IPS-18a (cell line): ENCODE measurements around the gene KCNA2.

Experiments
- H3K27ac ChIP-seq: one replicate; pipeline ENCODE4 v1.5.1; 2013; ENCODE audit warnings: low read length
- H3K27me3 ChIP-seq: one replicate; pipeline ENCODE4 v1.6.1; 2013; ENCODE audit warnings: mild to moderate bottlenecking, low read length; ENCODE audit not compliant: control insufficient read depth, insufficient read depth
- H3K36me3 ChIP-seq: one replicate; pipeline ENCODE4 v1.6.1; 2013; ENCODE audit warnings: low read depth, low read length; ENCODE audit not compliant: control insufficient read depth
- H3K4me1 ChIP-seq: one replicate; pipeline ENCODE4 v1.6.1; 2013; ENCODE audit warnings: low read depth, low read length; ENCODE audit not compliant: control insufficient read depth
- H3K4me3 ChIP-seq: one replicate; pipeline ENCODE4 v1.5.1; 2013; ENCODE audit warnings: low read length
- H3K9ac ChIP-seq: one replicate; pipeline ENCODE4 v1.6.1; 2013; ENCODE audit warnings: mild to moderate bottlenecking, low read length, moderate library complexity
- H3K9me3 ChIP-seq: one replicate; pipeline ENCODE4 v1.6.1; 2013; ENCODE audit warnings: low read depth, low read length; ENCODE audit not compliant: control insufficient read depth

The KCNA2 gene

GRCh38 chr1:110620686-110621085, 14.5 kb upstream of the KCNA2 start:
- Histone ChIP-seq H3K4me1 (peaks cover 4% of the 10 kb centered on the region), H3K27me3 (peaks cover 26% of the 10 kb centered on the region), H3K9me3 (no peaks in the 10 kb centered on the region), H3K9ac (no peak overlapping the region), H3K36me3 (no peaks in the 10 kb centered on the region), H3K27ac (no peak overlapping the region), H3K4me3 (no peak overlapping the region)

GRCh38 chr1:110620250-110620615, 14.1 kb upstream of the KCNA2 start:
- Histone ChIP-seq H3K36me3 (no peaks in the 10 kb centered on the region), H3K4me1 (peaks cover 4% of the 10 kb centered on the region), H3K27ac (no peak overlapping the region), H3K9ac (no peak overlapping the region), H3K4me3 (no peak overlapping the region), H3K9me3 (no peaks in the 10 kb centered on the region), H3K27me3 (peaks cover 30% of the 10 kb centered on the region)

GRCh38 chr1:110619412-110620249, 13.5 kb upstream of the KCNA2 start:
- peaks cover 34% of the 10 kb centered on the region for H3K27me3 ChIP-seq
- H3K4me3 ChIP-seq, result peak overlapping the region; percentile 50
- no peak overlapping the region for H3K27ac ChIP-seq
- no peaks in the 10 kb centered on the region for H3K9me3 ChIP-seq
- H3K36me3 ChIP-seq, result no peaks in the 10 kb centered on the region
- H3K4me1 ChIP-seq, result peaks cover 4% of the 10 kb centered on the region
- H3K9ac ChIP-seq, result no peak overlapping the region

GRCh38 chr1:110618668-110619067, 12.5 kb upstream of the KCNA2 start:
- Histone ChIP-seq H3K4me1 (peaks cover 4% of the 10 kb centered on the region), H3K36me3 (no peaks in the 10 kb centered on the region), H3K9ac (no peak overlapping the region), H3K4me3 (no peak overlapping the region), H3K9me3 (no peaks in the 10 kb centered on the region), H3K27me3 (peaks cover 34% of the 10 kb centered on the region), H3K27ac (no peak overlapping the region)

- no peak overlapping the region for H3K27ac ChIP-seq
- H3K27me3 ChIP-seq, result peaks cover 34% of the 10 kb centered on the region
- no peaks in the 10 kb centered on the region for H3K36me3 ChIP-seq
- no peak overlapping the region for H3K4me3 ChIP-seq
- H3K4me1 ChIP-seq, result peaks cover 4% of the 10 kb centered on the region
- H3K9ac ChIP-seq, result no peak overlapping the region
- H3K9me3 ChIP-seq, result no peaks in the 10 kb centered on the region
These were observed 11.4 kb upstream of the KCNA2 start for GRCh38 chr1:110617589-110617988.

GRCh38 chr1:110617116-110617515, 11.0 kb upstream of the KCNA2 start:
- no peak overlapping the region for H3K9ac ChIP-seq
- no peak overlapping the region for H3K4me3 ChIP-seq
- no peak overlapping the region for H3K27ac ChIP-seq
- no peaks in the 10 kb centered on the region for H3K36me3 ChIP-seq
- H3K9me3 ChIP-seq, result no peaks in the 10 kb centered on the region
- H3K27me3 ChIP-seq, result peaks cover 30% of the 10 kb centered on the region
- peaks cover 4% of the 10 kb centered on the region for H3K4me1 ChIP-seq

- peaks cover 4% of the 10 kb centered on the region for H3K4me1 ChIP-seq
- H3K36me3 ChIP-seq, result no peaks in the 10 kb centered on the region
- no peaks in the 10 kb centered on the region for H3K9me3 ChIP-seq
- no peak overlapping the region for H3K9ac ChIP-seq
- peaks cover 28% of the 10 kb centered on the region for H3K27me3 ChIP-seq
- H3K27ac ChIP-seq, result no peak overlapping the region
- no peak overlapping the region for H3K4me3 ChIP-seq
These were observed 10.4 kb upstream of the KCNA2 start for GRCh38 chr1:110616587-110616986.

- no peaks in the 10 kb centered on the region for H3K9me3 ChIP-seq
- H3K4me3 ChIP-seq, result no peak overlapping the region
- peaks cover 4% of the 10 kb centered on the region for H3K4me1 ChIP-seq
- H3K27ac ChIP-seq, result no peak overlapping the region
- H3K36me3 ChIP-seq, result no peaks in the 10 kb centered on the region
- peaks cover 24% of the 10 kb centered on the region for H3K27me3 ChIP-seq
- H3K9ac ChIP-seq, result no peak overlapping the region
These were observed 9.5 kb upstream of the KCNA2 start for GRCh38 chr1:110615548-110616130.

GRCh38 chr1:110612060-110612745, 6.0 kb upstream of the KCNA2 start:
- Histone ChIP-seq H3K36me3 (no peaks in the 10 kb centered on the region), H3K27me3 (peaks cover 45% of the 10 kb centered on the region), H3K4me1 (no peaks in the 10 kb centered on the region), H3K9me3 (no peaks in the 10 kb centered on the region), H3K4me3 (no peak overlapping the region), H3K9ac (no peak overlapping the region), H3K27ac (no peak overlapping the region)

- no peak overlapping the region for H3K27ac ChIP-seq
- H3K9ac ChIP-seq, result no peak overlapping the region
- no peak overlapping the region for H3K4me3 ChIP-seq
- H3K27me3 ChIP-seq, result peaks cover 59% of the 10 kb centered on the region
- H3K4me1 ChIP-seq, result peaks cover 3% of the 10 kb centered on the region
- H3K36me3 ChIP-seq, result no peaks in the 10 kb centered on the region
- H3K9me3 ChIP-seq, result no peaks in the 10 kb centered on the region
These were observed 4.6 kb upstream of the KCNA2 start for GRCh38 chr1:110610696-110611286.

GRCh38 chr1:110610084-110610483, 3.9 kb upstream of the KCNA2 start:
- H3K4me3 ChIP-seq, result no peak overlapping the region
- H3K36me3 ChIP-seq, result no peaks in the 10 kb centered on the region
- H3K27me3 ChIP-seq, result peaks cover 62% of the 10 kb centered on the region
- no peaks in the 10 kb centered on the region for H3K9me3 ChIP-seq
- peaks cover 7% of the 10 kb centered on the region for H3K4me1 ChIP-seq
- no peak overlapping the region for H3K27ac ChIP-seq
- H3K9ac ChIP-seq, result no peak overlapping the region
